ENCODE results near the gene FGF18. TPM values are rescaled to one million over a fixed set of nuclear protein-coding genes. Genes with fewer than 3 reads are reported as not detected.

FGF18 gene
- total RNA-seq, 1 experiment from 2014 or later = 0.52 TPM

DNA sequence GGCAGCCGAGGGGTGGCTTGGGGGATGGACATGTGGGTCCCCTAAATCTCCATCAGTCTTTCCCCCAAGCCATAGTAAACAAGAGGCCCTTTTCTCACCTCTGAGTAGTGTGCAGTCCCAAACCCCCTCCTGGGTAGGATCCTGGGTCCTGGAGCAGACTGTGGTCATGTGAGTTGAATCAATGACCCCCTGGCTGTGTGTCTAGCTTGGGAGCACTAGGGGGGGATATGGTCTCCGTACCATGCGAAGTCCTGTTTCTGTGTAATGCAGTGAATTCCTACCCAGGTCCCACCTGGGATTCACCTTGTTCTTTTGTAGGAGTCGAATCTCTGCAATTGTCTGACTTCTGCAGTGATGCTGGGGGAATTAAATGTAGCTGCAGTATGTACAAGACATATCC, 66.2 kb downstream of the FGF18 start:
- Histone ChIP-seq H3K79me2 (ENCODE audit: low read depth) (no peaks in the 10 kb centered on the region), H3K4me3 (no peak overlapping the region), H3K36me3 (ENCODE audit: low read depth) (no peaks in the 10 kb centered on the region), H2AFZ (no peak overlapping the region), H3K9me2 (ENCODE audit: insufficient read depth) (no peaks in the 10 kb centered on the region), H4K20me1 (ENCODE audit: insufficient read depth) (no peaks in the 10 kb centered on the region), H3F3A (ENCODE audit: insufficient read depth, low read depth) (no peaks in the 10 kb centered on the region), H3K27me3 (ENCODE audit: insufficient read depth, low read depth) (no peaks in the 10 kb centered on the region), H3K4me1 (replicated peaks; ENCODE audit: insufficient read depth) (no peaks in the 10 kb centered on the region), H3K4me2 (no peak overlapping the region), H3K9me3 (ENCODE audit: insufficient read depth, low read depth) (no peaks in the 10 kb centered on the region), H3K27ac (no peak overlapping the region)
- no TSS peak for BruUV-seq (replicated peaks)
- no peak for TF ChIP-seq EZH2 (IDR thresholded peaks at IDR 0.05; ENCODE audit: low read depth)
- TF ChIP-seq, protein P1, sequence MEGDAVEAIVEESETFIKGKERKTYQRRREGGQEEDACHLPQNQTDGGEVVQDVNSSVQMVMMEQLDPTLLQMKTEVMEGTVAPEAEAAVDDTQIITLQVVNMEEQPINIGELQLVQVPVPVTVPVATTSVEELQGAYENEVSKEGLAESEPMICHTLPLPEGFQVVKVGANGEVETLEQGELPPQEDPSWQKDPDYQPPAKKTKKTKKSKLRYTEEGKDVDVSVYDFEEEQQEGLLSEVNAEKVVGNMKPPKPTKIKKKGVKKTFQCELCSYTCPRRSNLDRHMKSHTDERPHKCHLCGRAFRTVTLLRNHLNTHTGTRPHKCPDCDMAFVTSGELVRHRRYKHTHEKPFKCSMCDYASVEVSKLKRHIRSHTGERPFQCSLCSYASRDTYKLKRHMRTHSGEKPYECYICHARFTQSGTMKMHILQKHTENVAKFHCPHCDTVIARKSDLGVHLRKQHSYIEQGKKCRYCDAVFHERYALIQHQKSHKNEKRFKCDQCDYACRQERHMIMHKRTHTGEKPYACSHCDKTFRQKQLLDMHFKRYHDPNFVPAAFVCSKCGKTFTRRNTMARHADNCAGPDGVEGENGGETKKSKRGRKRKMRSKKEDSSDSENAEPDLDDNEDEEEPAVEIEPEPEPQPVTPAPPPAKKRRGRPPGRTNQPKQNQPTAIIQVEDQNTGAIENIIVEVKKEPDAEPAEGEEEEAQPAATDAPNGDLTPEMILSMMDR (conservative IDR thresholded peaks at IDR 0.05) = no peak
- ChIA-PET CTCF (no interaction called here), POLR2A (ENCODE audit: unreplicated experiment) (no interaction called here)
- intact Hi-C loops (cut with micrococcal nuclease; ENCODE audit: unreplicated experiment) = loop anchor here (2.0 kb wide), 1 partner anchor 421 kb away; no protein-coding TSS in a partner anchor
- no peak for DNase-seq

DNA sequence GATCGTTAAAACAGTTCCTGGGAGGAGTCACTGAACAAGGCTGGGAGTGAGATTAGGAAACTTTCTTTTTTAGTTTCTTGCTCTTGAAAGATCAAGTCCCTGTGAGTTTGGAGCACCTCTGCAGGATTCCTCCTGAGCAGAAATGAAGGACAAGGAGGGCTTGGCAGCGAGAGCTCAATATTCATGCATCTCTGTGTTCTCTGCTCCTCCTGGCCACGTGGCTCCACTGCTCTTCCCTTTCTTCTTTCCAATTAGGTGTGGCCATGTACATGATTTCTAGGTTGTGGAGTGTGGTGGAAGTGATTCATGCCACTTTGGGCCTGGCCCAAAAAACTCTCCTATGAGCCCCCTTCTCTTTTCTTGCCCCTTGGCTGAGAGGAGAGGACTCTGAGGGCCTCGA, 67.2 kb downstream of the FGF18 start:
- Histone ChIP-seq H4K20me1 (ENCODE audit: insufficient read depth) (no peaks in the 10 kb centered on the region), H3K27ac (no peak overlapping the region), H3K27me3 (ENCODE audit: insufficient read depth, low read depth) (no peaks in the 10 kb centered on the region), H3K9me2 (ENCODE audit: insufficient read depth) (no peaks in the 10 kb centered on the region), H3K79me2 (ENCODE audit: low read depth) (no peaks in the 10 kb centered on the region), H3K4me3 (no peak overlapping the region), H3K36me3 (ENCODE audit: low read depth) (no peaks in the 10 kb centered on the region), H2AFZ (no peak overlapping the region), H3K4me2 (no peak overlapping the region), H3F3A (ENCODE audit: insufficient read depth, low read depth) (no peaks in the 10 kb centered on the region; the same call in 1 of the 2 replicates), H3K4me1 (replicated peaks; ENCODE audit: insufficient read depth) (no peaks in the 10 kb centered on the region), H3K9me3 (ENCODE audit: insufficient read depth, low read depth) (no peaks in the 10 kb centered on the region)
- POLR2A ChIA-PET (ENCODE audit: unreplicated experiment) = interaction anchor here (0.7 kb wide), 1 partner anchor 692 kb away, joined by 4 read pairs; no protein-coding TSS in a partner anchor
- TF ChIP-seq EZH2 (IDR thresholded peaks at IDR 0.05; ENCODE audit: low read depth) = no peak
- TF ChIP-seq, protein P1 (conservative IDR thresholded peaks at IDR 0.05) = no peak
- DNase-seq = no peak
- CTCF ChIA-PET = no interaction called here
- BruUV-seq (replicated peaks) = no TSS peak
- intact Hi-C loops (cut with micrococcal nuclease; ENCODE audit: unreplicated experiment) = no loop called here

DNA sequence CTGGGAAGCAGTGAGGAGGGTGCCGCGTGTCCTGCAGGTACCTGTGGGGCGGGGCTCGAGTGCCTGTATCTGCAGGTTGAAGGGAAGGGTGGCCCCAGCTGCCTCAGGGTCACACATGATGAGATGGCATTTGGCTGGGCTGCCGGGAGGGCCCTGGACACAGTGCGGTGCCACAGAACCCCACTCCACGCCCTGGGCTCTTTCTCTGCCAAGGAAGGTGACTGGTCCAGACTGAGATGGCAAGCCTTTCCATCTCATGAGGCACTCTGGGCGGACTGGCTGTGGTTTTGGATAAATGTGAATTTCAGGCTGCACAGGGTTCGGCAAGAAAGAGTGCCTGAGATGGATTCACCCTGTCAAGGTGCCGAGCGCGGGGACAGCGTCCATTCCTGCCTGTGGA, 69.4 kb downstream of the FGF18 start:
- Histone ChIP-seq H3K4me3 (no peak overlapping the region), H3K79me2 (ENCODE audit: low read depth) (no peaks in the 10 kb centered on the region), H3K9me2 (ENCODE audit: insufficient read depth) (no peaks in the 10 kb centered on the region), H3K4me2 (no peak overlapping the region), H3K9me3 (ENCODE audit: insufficient read depth, low read depth) (no peaks in the 10 kb centered on the region), H3F3A (ENCODE audit: insufficient read depth, low read depth) (peaks cover 21% of the 10 kb centered on the region), H2AFZ (no peak overlapping the region), H3K4me1 (replicated peaks; ENCODE audit: insufficient read depth) (peaks cover 18% of the 10 kb centered on the region), H3K27me3 (ENCODE audit: insufficient read depth, low read depth) (no peaks in the 10 kb centered on the region), H4K20me1 (ENCODE audit: insufficient read depth) (no peaks in the 10 kb centered on the region), H3K27ac (no peak overlapping the region), H3K36me3 (ENCODE audit: low read depth) (no peaks in the 10 kb centered on the region)
- intact Hi-C loops (cut with micrococcal nuclease; ENCODE audit: unreplicated experiment) = no loop called here
- ChIA-PET POLR2A (ENCODE audit: unreplicated experiment) (no interaction called here), CTCF (no interaction called here)
- DNase-seq = no peak
- TF ChIP-seq, protein P1 (conservative IDR thresholded peaks at IDR 0.05) = no peak
- TF ChIP-seq EZH2 (IDR thresholded peaks at IDR 0.05; ENCODE audit: low read depth) = no peak
- BruUV-seq (replicated peaks) = no TSS peak
